Motor neuron (in vitro differentiated cells): ENCODE data around the gene MVB12B. TPM values are rescaled to one million over a fixed set of nuclear protein-coding genes. Genes with fewer than 3 reads are reported as not detected.
A peak's percentile ranks its signal among the peaks of the same experiment; 100 is the strongest.

Experiments
- ATAC-seq, 8 experiments: fragments of 200-7000 bp; cut with Tn5 transposase; replicated peaks in 6 of 8; 2 replicates each; pipeline ENCODE4 v1.8.0; 2021; ENCODE audit warnings: mild to moderate bottlenecking in 8 of 8, moderate library complexity in 8 of 8
- H3K27ac ChIP-seq, 2 donors: fragments of 250-450 bp; sonication (Bioruptor Pico); 2 replicates each; pipeline ENCODE4 v1.9.0; 2021; ENCODE audit warnings: antibody characterized with exemption in 2 of 2, mild to moderate bottlenecking in 2 of 2, moderate library complexity in 1 of 2
- H3K4me1 ChIP-seq, 2 donors: fragments of 250-450 bp; sonication (Bioruptor Pico); replicated peaks in 1 of 2; 2 replicates each; pipeline ENCODE4 v1.6.1; 2021; ENCODE audit warnings: antibody characterized with exemption in 2 of 2, mild to moderate bottlenecking in 2 of 2, moderate library complexity in 1 of 2
- H3K4me3 ChIP-seq, 5 donors: fragments of 250-450 bp; sonication (Bioruptor Pico); 2 replicates each; pipeline ENCODE4 v1.9.0; 2021; ENCODE audit warnings: antibody characterized with exemption in 5 of 5, mild to moderate bottlenecking in 5 of 5, moderate library complexity in 4 of 5
- WGBS, 10 experiments: fragments of 450-650 bp; shearing (Covaris generic); methylation state at CpG; one replicate each; pipeline ENCODE4 v1.0.0; 2022; 5-methylcytosine and 5-hydroxymethylcytosine counted together
- in situ Hi-C, 9 experiments: fragments of 400-800 bp; cut with MboI; loops; one replicate each; pipeline ENCODE4 v1.15.0; 2021; ENCODE audit warnings: low sequenced_read_pairs in 9 of 9, low pct_unique_long_range_greater_than_20kb in 2 of 9; ENCODE audit not compliant: unreplicated experiment in 9 of 9
- total RNA-seq, 8 experiments: library from RNA; unstranded; fragments of 300-600 nt; gene quantifications; 2 replicates each; pipeline versions ENCODE4 v1.2.3 to v1.2.4, GENCODE V29; 2022

MVB12B gene
- total RNA-seq, 8 experiments from 2014 or later: 1.7 to 33.8 (median 23.0) TPM

- Histone ChIP-seq H3K4me1 (peaks cover 0 to 14% of the 10 kb centered on the region in 2 donors), H3K27ac (no peak overlapping the region), H3K4me3 (no peak overlapping the region)
- no peak for ATAC-seq
- in situ Hi-C loops: loop anchor here in 3 of 9 experiments (25.0 kb wide), 1 partner anchor 267 kb away; no protein-coding TSS in a partner anchor
- WGBS, 10 experiments: 7 to 95% (median 80%) methylated on average over 3 to 10 of the region's 10 CpGs
These were observed 193.8 kb downstream of the MVB12B start for GRCh38 chr9:126520453-126520852.

GRCh38 chr9:126521089-126521488, 194.5 kb downstream of the MVB12B start:
- WGBS, 10 experiments: 10 to 73% (median 32%) methylated on average over 2 to 10 of the region's 11 CpGs
- no peak for ATAC-seq
- peaks cover 0 to 14% of the 10 kb centered on the region in 2 donors for H3K4me1 ChIP-seq
- H3K27ac ChIP-seq: no peak overlapping the region
- in situ Hi-C loops: loop anchor here in 3 of 9 experiments (25.0 kb wide), 1 partner anchor 266 kb away; no protein-coding TSS in a partner anchor
- H3K4me3 ChIP-seq: no peak overlapping the region

- no peak overlapping the region for H3K27ac ChIP-seq
- 15 to 80% (median 38%) methylated on average over 1 to 6 of the region's 13 CpGs; no CpG with 5 or more reads in 5 of the 10 experiments for WGBS, 10 experiments
- no peak for ATAC-seq
- in situ Hi-C loops: loop anchor here in 3 of 9 experiments (25.0 kb wide), 1 partner anchor 266 kb away; no protein-coding TSS in a partner anchor
- no peak overlapping the region for H3K4me3 ChIP-seq
- H3K4me1 ChIP-seq: peaks cover 0 to 14% of the 10 kb centered on the region in 2 donors
These were observed 194.9 kb downstream of the MVB12B start for GRCh38 chr9:126521551-126521950.

- Histone ChIP-seq H3K27ac (no peak overlapping the region), H3K4me3 (no peak overlapping the region), H3K4me1 (peaks cover 0 to 10% of the 10 kb centered on the region in 2 donors)
- WGBS, 10 experiments: 20 to 83% (median 40%) methylated on average over 1 to 2 of the region's 10 CpGs; no CpG with 5 or more reads in 6 of the 10 experiments
- in situ Hi-C loops: loop anchor here in 3 of 9 experiments (25.0 kb wide), 1 partner anchor 265 kb away; no protein-coding TSS in a partner anchor
- no peak for ATAC-seq
These were observed 195.5 kb downstream of the MVB12B start for GRCh38 chr9:126521976-126522590.

- Histone ChIP-seq H3K4me1 (peaks cover 0 to 4% of the 10 kb centered on the region in 2 donors), H3K4me3 (no peak overlapping the region), H3K27ac (no peak overlapping the region)
- ATAC-seq: no peak
- in situ Hi-C loops: loop anchor here in 3 of 9 experiments (25.0 kb wide), 1 partner anchor 265 kb away; no protein-coding TSS in a partner anchor
- WGBS, 10 experiments: 19 to 76% (median 40%) methylated on average over 1 to 14 of the region's 18 CpGs; no CpG with 5 or more reads in 3 of the 10 experiments
These were observed 196.2 kb downstream of the MVB12B start for GRCh38 chr9:126522612-126523356.

GRCh38 chr9:126523611-126524111, 197.0 kb downstream of the MVB12B start:
- 3 to 100% (median 35%) methylated on average over 2 to 7 of the region's 9 CpGs for WGBS, 10 experiments
- Histone ChIP-seq H3K27ac (no peak overlapping the region), H3K4me1 (peaks cover 0 to 4% of the 10 kb centered on the region in 2 donors), H3K4me3 (no peak overlapping the region)
- ATAC-seq: peak in 2 of 8 experiments; percentile 74 to 93
- in situ Hi-C loops: loop anchor here in 3 of 9 experiments (25.0 kb wide), 1 partner anchor 264 kb away; no protein-coding TSS in a partner anchor

GRCh38 chr9:126524353-126525077, 197.9 kb downstream of the MVB12B start:
- WGBS, 10 experiments: 20 to 80% (median 70%) methylated on average over 1 to 8 of the region's 13 CpGs; no CpG with 5 or more reads in 3 of the 10 experiments
- ATAC-seq: no peak
- in situ Hi-C loops: loop anchor here in 3 of 9 experiments (25.0 kb wide), 1 partner anchor 263 kb away; no protein-coding TSS in a partner anchor

GRCh38 chr9:126526218-126527108, 199.8 kb downstream of the MVB12B start:
- 0 to 96% (median 60%) methylated on average over 1 to 5 of the region's 19 CpGs; no CpG with 5 or more reads in 3 of the 10 experiments for WGBS, 10 experiments
- Histone ChIP-seq H3K4me3 (no peak overlapping the region), H3K4me1 (no peaks in the 10 kb centered on the region), H3K27ac (no peak overlapping the region)
- in situ Hi-C loops: no loop called here
- no peak for ATAC-seq

More at GRCh38 chr9:126524353-126525077, 197.9 kb downstream of the MVB12B start:
- Histone ChIP-seq H3K4me3 (no peak overlapping the region), H3K4me1 (peaks cover 0 to 4% of the 10 kb centered on the region in 2 donors), H3K27ac (no peak overlapping the region)

- in situ Hi-C loops: no loop called here
- 13 to 100% (median 80%) methylated on average over 2 to 7 of the region's 20 CpGs for WGBS, 10 experiments
- ATAC-seq: no peak
- Histone ChIP-seq H3K27ac (no peak overlapping the region), H3K4me1 (no peaks in the 10 kb centered on the region), H3K4me3 (no peak overlapping the region)
These were observed 200.6 kb downstream of the MVB12B start for GRCh38 chr9:126527109-126527825.

- Histone ChIP-seq H3K4me3 (no peak overlapping the region), H3K27ac (no peak overlapping the region), H3K4me1 (no peaks in the 10 kb centered on the region)
- ATAC-seq: no peak
- whole genome bisulfite sequencing, 10 experiments: 19 to 100% (median 86%) methylated on average over 1 to 11 of the region's 14 CpGs; no CpG with 5 or more reads in 5 of the 10 experiments
- in situ Hi-C loops: no loop called here
These were observed 201.5 kb downstream of the MVB12B start for GRCh38 chr9:126528111-126528510.

GRCh38 chr9:126528915-126529314, 202.3 kb downstream of the MVB12B start:
- Histone ChIP-seq H3K4me3 (no peak overlapping the region), H3K27ac (no peak overlapping the region), H3K4me1 (no peaks in the 10 kb centered on the region)
- in situ Hi-C loops: no loop called here
- 34 to 100% (median 90%) methylated on average over 2 to 10 of the region's 10 CpGs; no CpG with 5 or more reads in 2 of the 10 experiments for WGBS, 10 experiments
- no peak for ATAC-seq
